ENCODE measurements around the gene GTF2F1.

Gene GTF2F1

DNA sequence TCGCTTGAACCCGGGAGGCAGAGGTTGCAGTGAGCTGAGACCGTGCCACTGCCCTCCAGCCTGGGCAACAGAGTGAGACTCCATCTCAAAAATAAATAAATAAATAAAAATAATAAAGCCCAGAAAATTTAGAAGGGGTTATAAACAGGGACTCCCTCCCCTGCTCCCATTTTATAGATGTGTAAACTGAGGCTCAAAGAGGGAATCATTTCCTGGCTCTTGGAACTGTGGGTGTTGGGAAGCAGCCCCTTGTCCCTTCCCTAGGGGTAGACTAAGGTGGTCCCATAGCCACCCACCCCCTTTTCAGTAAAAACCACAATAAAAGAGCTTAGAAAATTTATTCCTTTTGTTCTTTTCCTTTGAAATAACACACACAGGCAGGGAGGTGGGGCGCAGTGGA lies 46.8 kb upstream of the GTF2F1 start:
- Histone ChIP-seq H2AFZ (ENCODE audit: low read length) (no peak overlapping the region), H3K36me3 (replicated peaks; ENCODE audit: insufficient read depth, low read length) (no peaks in the 10 kb centered on the region), H3F3A (ENCODE audit: insufficient read depth, low read length) (no peaks in the 10 kb centered on the region), H3K4me3 (ENCODE audit: low read length) (no peak overlapping the region), H3K4me2 (ENCODE audit: low read depth, low read length) (no peak overlapping the region), H3K27ac (ENCODE audit: low read length) (no peak overlapping the region), H3K9me2 (replicated peaks; ENCODE audit: insufficient read depth, low read length) (no peaks in the 10 kb centered on the region), H4K20me1 (ENCODE audit: insufficient read depth, low read length) (no peaks in the 10 kb centered on the region), H3K4me1 (ENCODE audit: low read length) (no peaks in the 10 kb centered on the region), H3K9ac (ENCODE audit: low read length) (no peak overlapping the region), H3K27me3 (replicated peaks; ENCODE audit: insufficient read depth, low read length) (peaks cover 15% of the 10 kb centered on the region), H3K79me2 (ENCODE audit: low read length) (no peaks in the 10 kb centered on the region), H3K9me3 (replicated peaks; ENCODE audit: insufficient read depth, low read length) (no peaks in the 10 kb centered on the region)
- DNase-seq = no peak
- TF ChIP-seq EZH2phosphoT487 (IDR thresholded peaks at IDR 0.05; ENCODE audit: low read length) (no peak), EZH2 (optimal IDR thresholded peaks at IDR 0.05; ENCODE audit: low read depth, low read length) (no peak), CTCF (IDR thresholded peaks at IDR 0.05; ENCODE audit: low read length) (no peak)

DNA sequence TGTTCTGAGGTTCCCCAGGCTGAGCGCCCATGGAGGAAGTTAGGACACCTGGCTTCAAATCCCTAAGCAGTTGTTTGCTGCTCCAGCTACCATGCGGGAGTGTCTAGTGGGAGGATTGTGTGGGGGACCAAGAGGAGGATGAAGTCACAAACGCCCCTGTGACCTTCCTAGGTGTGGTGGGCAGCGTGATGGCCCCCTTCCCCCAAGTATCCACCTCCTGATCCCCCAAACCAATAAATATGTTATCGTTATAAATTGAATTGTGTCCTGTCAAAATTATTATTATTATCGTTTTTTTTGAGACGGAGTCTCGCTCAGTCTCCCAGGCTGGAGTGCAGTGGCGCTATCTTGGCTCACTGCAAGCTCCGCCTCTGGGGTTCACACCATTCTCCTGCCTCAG lies 40.7 kb upstream of the GTF2F1 start, which contains the start of gene SLC25A41:
Gene SLC25A41 (minus strand): TSS at position 101 of the 400 bp plus-strand sequence. CDS start 70 bp downstream, at position 31.
- TF ChIP-seq EZH2phosphoT487 (IDR thresholded peaks at IDR 0.05; ENCODE audit: low read length) (no peak), EZH2 (optimal IDR thresholded peaks at IDR 0.05; ENCODE audit: low read depth, low read length) (no peak), CTCF (IDR thresholded peaks at IDR 0.05; ENCODE audit: low read length) (no peak)
- DNase-seq = no peak
- H2AFZ ChIP-seq (ENCODE audit: low read length) = no peak within 1 kb of the TSS
- no peaks in the 10 kb centered on the region for H3K9me2 ChIP-seq (replicated peaks; ENCODE audit: insufficient read depth, low read length)
- H3K27ac ChIP-seq (ENCODE audit: low read length) = no peak within 1 kb of the TSS
- H3K4me1 ChIP-seq (ENCODE audit: low read length) = no peaks in the 10 kb centered on the region
- no peaks in the 10 kb centered on the region for H4K20me1 ChIP-seq (ENCODE audit: insufficient read depth, low read length)
- no peaks in the 10 kb centered on the region for H3K9me3 ChIP-seq (replicated peaks; ENCODE audit: insufficient read depth, low read length)
- H3K79me2 ChIP-seq (ENCODE audit: low read length) = no peaks in the 10 kb centered on the region
- no peaks in the 10 kb centered on the region for H3K36me3 ChIP-seq (replicated peaks; ENCODE audit: insufficient read depth, low read length)
- H3K4me2 ChIP-seq (ENCODE audit: low read depth, low read length) = no peak within 1 kb of the TSS
- peaks cover 18% of the 10 kb centered on the region; the same call in 1 of the 2 replicates for H3K27me3 ChIP-seq (replicated peaks; ENCODE audit: insufficient read depth, low read length)
- no peak within 1 kb of the TSS for H3K9ac ChIP-seq (ENCODE audit: low read length)
- no peak within 1 kb of the TSS for H3K4me3 ChIP-seq (ENCODE audit: low read length)
- H3F3A ChIP-seq (ENCODE audit: insufficient read depth, low read length) = no peaks in the 10 kb centered on the region

DNA sequence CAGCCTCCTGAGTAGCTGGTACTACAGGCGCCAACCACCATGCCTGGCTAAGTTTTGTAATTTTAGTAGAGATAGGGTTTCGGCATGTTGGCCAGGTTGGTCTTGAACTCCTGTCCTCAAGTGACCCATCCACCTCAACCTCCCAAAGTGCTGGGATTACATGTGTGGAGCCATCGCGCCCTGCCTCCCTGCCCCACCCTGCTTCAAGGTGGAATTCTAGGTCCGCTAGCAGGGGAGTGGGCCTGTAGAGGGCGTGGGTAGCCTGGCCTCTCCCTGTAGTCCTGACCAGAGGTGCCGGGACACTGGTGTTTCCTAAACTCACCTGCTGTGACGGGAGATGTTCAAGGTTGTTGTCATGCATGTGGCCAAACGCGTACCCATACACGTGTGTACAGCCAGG lies 40.2 kb upstream of the GTF2F1 start:
- no peak overlapping the region for H3K9ac ChIP-seq (ENCODE audit: low read length)

More for the DNA sequence above, 40.2 kb upstream of the GTF2F1 start:
- no peak overlapping the region for H3K4me3 ChIP-seq (ENCODE audit: low read length)
- H3K4me1 ChIP-seq (ENCODE audit: low read length) = no peaks in the 10 kb centered on the region
- H3K4me2 ChIP-seq (ENCODE audit: low read depth, low read length) = no peak overlapping the region
- H3F3A ChIP-seq (ENCODE audit: insufficient read depth, low read length) = no peaks in the 10 kb centered on the region
- no peaks in the 10 kb centered on the region for H4K20me1 ChIP-seq (ENCODE audit: insufficient read depth, low read length)
- H3K27me3 ChIP-seq (replicated peaks; ENCODE audit: insufficient read depth, low read length) = peaks cover 15% of the 10 kb centered on the region; the same call in 1 of the 2 replicates
- H3K27ac ChIP-seq (ENCODE audit: low read length) = no peak overlapping the region
- no peak for TF ChIP-seq EZH2phosphoT487 (IDR thresholded peaks at IDR 0.05; ENCODE audit: low read length)
- no peak for TF ChIP-seq CTCF (IDR thresholded peaks at IDR 0.05; ENCODE audit: low read length)
- no peak for TF ChIP-seq EZH2 (optimal IDR thresholded peaks at IDR 0.05; ENCODE audit: low read depth, low read length)
- H3K9me3 ChIP-seq (replicated peaks; ENCODE audit: insufficient read depth, low read length) = no peaks in the 10 kb centered on the region
- no peaks in the 10 kb centered on the region for H3K36me3 ChIP-seq (replicated peaks; ENCODE audit: insufficient read depth, low read length)
- no peaks in the 10 kb centered on the region for H3K9me2 ChIP-seq (replicated peaks; ENCODE audit: insufficient read depth, low read length)
- no peak for DNase-seq
- H3K79me2 ChIP-seq (ENCODE audit: low read length) = no peaks in the 10 kb centered on the region
- no peak overlapping the region for H2AFZ ChIP-seq (ENCODE audit: low read length)
